ENCODE results near the gene FBXO31.
"Not testable (repeated sequence)": the region's sequence is repeated elsewhere in the genome, so short reads cannot be mapped to it uniquely, and the experiment has no call there.

FBXO31 gene

GRCh38 chr16:87384162-87384874 is 742 bp upstream of the FBXO31 start:
- no peak for DNase-seq

GRCh38 chr16:87382023-87382785 is 1.4 kb downstream of the FBXO31 start:
- DNase-seq, result no peak

DNA sequence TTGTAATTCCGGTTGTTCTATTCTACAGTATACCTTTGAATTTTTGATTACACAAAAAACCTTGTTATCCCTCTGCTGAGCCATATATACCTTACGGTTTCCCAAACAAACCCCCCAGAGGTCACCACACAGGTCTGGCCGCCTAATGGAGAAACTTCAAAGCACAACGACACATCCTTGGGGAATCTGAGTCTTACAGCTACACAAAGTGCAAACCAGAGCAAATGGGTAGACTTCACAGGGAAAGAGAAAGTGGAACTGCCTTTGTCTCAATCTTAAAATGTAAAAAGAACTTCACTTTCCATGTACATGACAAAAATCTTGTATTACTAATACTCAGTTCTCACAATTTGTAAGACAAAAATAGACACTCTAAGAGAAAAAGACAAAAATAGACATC is 2.7 kb downstream of the FBXO31 start:
- DNase-seq, result peak; percentile 21

GRCh38 chr16:87380403-87380802 is 3.2 kb downstream of the FBXO31 start:
- DNase-seq, result peak; percentile 34

DNA sequence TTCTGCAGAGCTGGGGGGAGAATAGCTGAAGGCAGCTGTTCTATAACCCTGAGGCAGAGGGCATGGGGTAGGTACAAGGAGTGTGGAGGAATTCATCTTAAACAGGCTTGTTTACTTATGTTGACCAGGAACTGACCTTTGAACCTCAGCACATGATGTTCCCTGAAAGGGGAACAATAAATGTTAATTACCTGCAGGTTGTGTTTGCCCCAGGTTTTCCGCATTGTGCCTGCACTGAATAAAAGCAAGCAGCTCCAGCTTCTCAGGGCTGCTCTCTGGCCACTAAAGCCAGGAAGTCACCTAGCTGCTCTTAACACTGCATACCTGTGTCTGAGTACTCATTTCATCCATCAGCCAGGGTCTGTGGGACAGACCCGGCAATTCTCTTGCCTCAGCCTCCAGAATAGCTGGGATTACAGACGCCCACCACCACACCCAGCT is 4.2 kb downstream of the FBXO31 start:
- not testable (repeated sequence) for DNase-seq

DNA sequence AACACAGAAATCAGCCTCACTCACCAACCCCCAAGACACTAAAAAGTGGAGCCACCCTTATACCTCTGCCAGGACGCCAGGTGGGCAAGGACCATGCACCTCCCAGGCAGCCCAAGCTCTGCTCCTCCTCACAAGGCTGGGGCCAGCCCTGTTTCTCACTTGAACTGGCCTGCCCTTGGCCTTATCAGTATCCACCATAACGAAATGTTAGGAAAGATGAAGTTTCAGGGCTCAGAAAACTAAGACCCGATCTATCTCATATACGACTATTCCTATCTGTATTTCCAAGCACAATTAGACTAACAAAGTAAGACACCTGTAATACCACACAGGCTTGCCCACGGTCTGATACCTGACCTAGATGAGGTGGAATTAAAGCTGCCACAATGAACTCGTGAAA is 6.9 kb downstream of the FBXO31 start:
- no peak for DNase-seq

DNA sequence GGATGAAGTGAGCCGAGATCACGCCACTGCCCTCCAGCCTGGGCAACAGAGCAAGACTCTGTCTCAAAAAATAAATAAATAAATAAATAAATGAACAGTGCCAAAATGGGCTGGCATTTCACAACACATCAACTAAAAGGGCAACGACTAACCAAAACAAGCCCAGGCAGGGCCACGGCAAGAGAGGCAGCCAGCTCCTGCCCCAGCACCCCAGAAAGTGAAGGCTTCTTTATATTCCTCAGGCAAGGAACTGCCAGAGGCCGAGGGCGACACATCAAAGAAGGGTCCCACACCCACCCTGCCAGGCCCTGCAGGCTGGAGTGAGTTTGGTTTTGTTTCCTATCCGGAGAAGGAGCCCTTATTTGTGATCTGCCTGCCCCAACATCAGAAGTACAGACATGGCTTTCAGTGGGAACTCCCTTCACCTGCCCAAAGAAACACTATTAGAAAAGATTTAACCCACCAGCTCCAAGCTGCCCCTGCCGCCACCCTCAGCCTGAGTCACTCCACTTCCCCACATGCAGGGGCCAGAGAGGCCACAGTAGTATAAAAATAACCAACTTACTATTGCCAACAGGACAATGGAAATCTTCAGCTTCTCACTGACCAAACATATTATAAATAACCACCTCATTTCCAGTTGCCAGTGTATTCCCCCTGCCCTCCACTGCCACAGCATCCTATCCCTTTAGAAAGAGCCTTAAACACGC is 8.0 kb downstream of the FBXO31 start:
- no peak for DNase-seq

- DNase-seq, result no peak
Measured at GRCh38 chr16:87374313-87374712, 9.3 kb downstream of the FBXO31 start.

DNA sequence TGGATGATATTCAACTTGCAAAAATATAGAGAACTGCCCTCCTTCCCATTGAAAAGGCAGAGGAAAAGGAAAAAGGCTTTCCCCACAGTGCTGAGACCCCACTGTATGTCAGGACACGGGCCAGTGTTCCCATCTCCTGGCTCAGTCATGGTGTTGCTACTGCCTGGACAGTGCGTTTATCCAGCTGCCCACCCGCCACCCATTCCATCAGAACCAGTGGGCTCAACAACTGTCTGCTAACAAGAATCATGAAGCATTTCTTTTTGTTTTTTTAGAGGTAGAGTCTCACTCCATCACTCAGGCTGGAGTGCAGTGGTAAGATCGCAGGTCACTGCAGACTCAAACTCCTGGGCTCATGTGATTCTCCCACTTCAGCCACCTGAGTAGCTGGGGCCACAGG is 11.3 kb downstream of the FBXO31 start:
- no peak for DNase-seq

DNA sequence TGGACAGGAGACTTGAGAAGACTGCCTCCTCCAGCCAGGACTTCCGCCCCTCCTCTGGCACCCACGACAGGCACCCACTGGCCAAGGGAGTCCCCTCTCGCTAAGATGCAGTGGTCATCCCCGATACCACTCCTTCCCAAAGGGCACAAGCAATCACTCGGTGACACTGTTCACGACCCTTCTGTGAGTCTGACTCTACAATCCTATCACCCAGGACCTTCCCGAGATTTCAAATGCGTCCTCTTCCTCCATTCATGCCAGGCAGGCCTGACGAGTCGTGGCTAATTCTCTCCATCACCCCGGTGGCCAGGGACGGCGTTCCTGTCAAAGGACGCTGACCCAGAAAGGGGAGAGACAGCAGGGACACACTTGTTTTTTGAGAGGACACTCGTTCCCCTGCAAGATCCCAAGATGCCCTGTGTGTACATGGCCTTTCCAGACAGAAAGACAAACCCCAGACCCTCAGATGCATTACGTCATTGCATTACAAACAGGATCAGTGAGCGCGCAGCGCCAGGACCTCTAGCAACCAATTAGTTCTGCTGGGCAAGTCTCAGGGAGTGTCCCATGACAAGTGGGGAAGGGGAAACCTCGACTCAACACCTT is 12.2 kb downstream of the FBXO31 start:
- DNase-seq, result no peak

DNA sequence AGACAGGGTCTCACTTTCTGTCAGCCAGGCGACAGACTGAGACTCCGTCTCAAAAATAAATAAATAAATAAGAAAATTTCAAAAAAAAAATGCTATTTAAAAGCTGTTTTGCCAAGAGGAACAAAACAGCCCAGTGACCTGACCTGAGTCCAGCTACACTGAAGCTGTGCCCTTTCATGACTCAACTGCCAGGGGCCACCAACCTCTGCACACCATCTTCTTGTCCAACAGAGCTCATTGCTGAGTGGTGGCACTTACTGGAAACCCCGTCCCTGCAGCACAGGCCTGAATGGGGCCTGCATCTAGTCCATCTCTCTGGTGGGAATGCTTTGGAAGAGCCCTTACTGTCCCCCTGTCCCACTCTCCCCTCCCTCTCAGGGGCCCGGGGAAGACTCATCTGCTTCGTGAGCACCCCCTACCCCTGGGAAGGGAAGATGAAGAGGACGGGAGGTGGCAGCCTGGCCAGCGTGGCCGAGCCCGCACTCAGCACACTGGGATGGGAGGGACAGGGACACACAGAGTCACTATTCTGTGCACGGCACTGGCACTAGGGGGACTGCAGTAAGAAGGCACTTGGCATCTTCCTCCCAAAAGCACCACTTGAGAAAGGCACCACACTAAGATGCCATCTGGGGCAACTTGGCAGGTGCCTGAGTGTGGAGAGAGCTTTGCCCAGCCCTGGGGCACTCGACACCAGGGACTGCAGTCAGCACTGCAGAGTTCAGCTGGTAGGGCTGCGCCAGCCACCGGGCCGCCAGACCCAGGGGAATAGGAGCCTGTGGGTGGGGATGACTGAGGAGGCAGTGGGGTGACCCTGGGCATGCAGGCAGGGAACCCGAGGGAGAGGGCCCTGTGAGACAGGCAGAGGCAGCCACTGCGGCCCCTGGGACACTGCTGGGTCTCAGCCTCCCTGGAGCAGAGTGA is 13.5 kb downstream of the FBXO31 start:
- DNase-seq, result no peak

- no peak for DNase-seq
Measured at GRCh38 chr16:87369117-87369765, 14.3 kb downstream of the FBXO31 start.

DNA sequence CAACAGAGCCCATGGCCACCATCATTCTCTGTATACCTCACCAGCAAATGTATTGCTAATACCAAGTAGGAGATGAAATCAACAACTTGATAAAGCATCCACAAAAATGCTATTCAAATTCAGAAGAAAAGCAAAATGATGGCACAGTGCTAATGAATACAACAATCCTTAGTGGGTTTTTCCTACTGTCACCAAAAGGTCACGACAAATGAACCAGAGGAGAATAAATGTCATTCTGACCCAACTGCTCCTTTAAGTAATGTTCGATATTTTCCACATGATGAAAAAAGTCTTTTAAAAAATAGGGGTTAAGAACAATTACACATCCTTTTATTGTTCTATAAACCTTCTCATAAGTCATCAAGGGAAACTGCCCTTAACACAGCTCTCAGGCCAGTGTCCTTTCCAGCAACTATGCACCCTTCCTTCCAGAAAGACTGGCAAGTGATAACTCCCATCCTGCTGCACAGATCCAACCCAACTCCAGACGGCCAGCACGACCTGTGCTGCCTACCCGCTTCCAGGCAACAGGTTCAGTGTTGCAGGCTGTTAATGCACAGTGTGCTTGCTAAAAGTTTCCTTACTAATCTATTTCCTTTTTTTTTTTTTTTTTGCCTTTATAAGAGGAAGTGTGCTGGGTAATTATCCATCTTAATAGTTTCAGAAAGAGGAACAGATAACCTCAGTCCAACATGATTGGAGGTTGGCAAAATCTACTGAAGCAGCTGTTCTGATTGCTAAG is 15.4 kb downstream of the FBXO31 start:
- no peak for DNase-seq

- DNase-seq, result no peak
Measured at GRCh38 chr16:87367529-87367928, 16.0 kb downstream of the FBXO31 start.

GRCh38 chr16:87366930-87367329 is 16.6 kb downstream of the FBXO31 start:
- DNase-seq, result no peak

- no peak for DNase-seq
Measured at GRCh38 chr16:87366288-87366687, 17.3 kb downstream of the FBXO31 start.

GRCh38 chr16:87365021-87365713 is 18.4 kb downstream of the FBXO31 start:
- DNase-seq, result no peak

GRCh38 chr16:87363771-87364455 is 19.7 kb downstream of the FBXO31 start:
- DNase-seq, result no peak

GRCh38 chr16:87362828-87363559 is 20.6 kb downstream of the FBXO31 start:
- DNase-seq, result not testable (repeated sequence)
